Esophagus squamous epithelium (tissue), 4 donors: ENCODE measurements around the gene CAMK1D.

ENCODE experiments used
- CTCF ChIP-seq, 6 experiments: fragments of 450-650 bp in 4 of 6; fragments of 200-600 bp in 2 of 6; sonication (generic) in 2 of 6; IDR thresholded peaks; one replicate each; pipeline ENCODE4 v1.5.1; 2016 to 2019; ENCODE audit warnings: antibody characterized with exemption in 6 of 6, mild to moderate bottlenecking in 4 of 6, moderate library complexity in 4 of 6
- POLR2A ChIP-seq, 4 donors: fragments of 450-650 bp; IDR thresholded peaks; one replicate each; pipeline ENCODE4 v1.6.1; 2017; ENCODE audit warnings: antibody characterized with exemption in 4 of 4, mild to moderate bottlenecking in 4 of 4, moderate library complexity in 3 of 4

GRCh38 chr10:12797471-12798262, 448.3 kb downstream of the CAMK1D start:
- TF ChIP-seq POLR2A (IDR thresholded peaks at IDR 0.05): no peak
- no peak for TF ChIP-seq CTCF (IDR thresholded peaks at IDR 0.05)
